ENCODE measurements around the gene MTCL1. TPM values are rescaled to one million over a fixed set of nuclear protein-coding genes. Genes with fewer than 3 reads are reported as not detected.

The MTCL1 gene
- 16.3 TPM for total RNA-seq
- long read RNA-seq, partial matches to known transcripts, result 9 of 14 reads
- long read RNA-seq, other reads (novel, unspliced or antisense), result 5 of 14 reads

- intact Hi-C loops (cut with DNase I), result no loop called here
- no peak for DNase-seq (ENCODE audit: low spot score)
Observed at GRCh38 chr18:8705238-8705960, at the start of gene MTCL1. Gene MTCL1, plus strand, starts transcription at chr18:8705556. Its CDS starts 105 bp downstream, at chr18:8705661.

GRCh38 chr18:8656232-8656631 lies 49.1 kb upstream of the MTCL1 start:
- intact Hi-C loops (cut with DNase I), result loop anchor here (5.0 kb wide), 1 partner anchor 326 kb away; no protein-coding TSS in a partner anchor
- no peak for DNase-seq (ENCODE audit: low spot score)

- no peak for DNase-seq (ENCODE audit: low spot score)
- intact Hi-C loops (cut with DNase I), result loop anchor here (5.0 kb wide), 1 partner anchor 325 kb away; no protein-coding TSS in a partner anchor
Observed at GRCh38 chr18:8657050-8657820, 48.1 kb upstream of the MTCL1 start.

- no peak for DNase-seq (ENCODE audit: low spot score)
- intact Hi-C loops (cut with DNase I), result loop anchor here (5.0 kb wide), 1 partner anchor 324 kb away; no protein-coding TSS in a partner anchor
Observed at GRCh38 chr18:8657873-8658470, 47.4 kb upstream of the MTCL1 start.

GRCh38 chr18:8658858-8659485 lies 46.4 kb upstream of the MTCL1 start:
- DNase-seq (ENCODE audit: low spot score), result no peak
- intact Hi-C loops (cut with DNase I), result loop anchor here (5.0 kb wide), 1 partner anchor 323 kb away; no protein-coding TSS in a partner anchor

- no peak for DNase-seq (ENCODE audit: low spot score)
- intact Hi-C loops (cut with DNase I), result loop anchor here (5.0 kb wide), 1 partner anchor 323 kb away; no protein-coding TSS in a partner anchor
Observed at GRCh38 chr18:8659609-8660242, 45.6 kb upstream of the MTCL1 start.

- intact Hi-C loops (cut with DNase I), result no loop called here
Observed at GRCh38 chr18:8660316-8660715, 45.0 kb upstream of the MTCL1 start.

GRCh38 chr18:8661754-8662559 lies 43.4 kb upstream of the MTCL1 start:
- intact Hi-C loops (cut with DNase I), result no loop called here
- DNase-seq (ENCODE audit: low spot score), result no peak

More at GRCh38 chr18:8660316-8660715, 45.0 kb upstream of the MTCL1 start:
- DNase-seq (ENCODE audit: low spot score), result no peak

GRCh38 chr18:8662560-8663255 lies 42.6 kb upstream of the MTCL1 start:
- intact Hi-C loops (cut with DNase I), result no loop called here
- no peak for DNase-seq (ENCODE audit: low spot score)

- no peak for DNase-seq (ENCODE audit: low spot score)
- intact Hi-C loops (cut with DNase I), result no loop called here
Observed at GRCh38 chr18:8667846-8668245, 37.5 kb upstream of the MTCL1 start.

GRCh38 chr18:8668381-8668780 lies 37.0 kb upstream of the MTCL1 start:
- DNase-seq (ENCODE audit: low spot score), result no peak
- intact Hi-C loops (cut with DNase I), result no loop called here

- no peak for DNase-seq (ENCODE audit: low spot score)
- intact Hi-C loops (cut with DNase I), result no loop called here
Observed at GRCh38 chr18:8669571-8669970, 35.8 kb upstream of the MTCL1 start.

- intact Hi-C loops (cut with DNase I), result no loop called here
- DNase-seq (ENCODE audit: low spot score), result no peak
Observed at GRCh38 chr18:8673256-8674209, 31.8 kb upstream of the MTCL1 start.

GRCh38 chr18:8675057-8675456 lies 30.3 kb upstream of the MTCL1 start:
- no peak for DNase-seq (ENCODE audit: low spot score)
- intact Hi-C loops (cut with DNase I), result no loop called here

GRCh38 chr18:8681196-8681595 lies 24.2 kb upstream of the MTCL1 start:
- intact Hi-C loops (cut with DNase I), result no loop called here
- DNase-seq (ENCODE audit: low spot score), result no peak

- intact Hi-C loops (cut with DNase I), result no loop called here
- DNase-seq (ENCODE audit: low spot score), result no peak
Observed at GRCh38 chr18:8684577-8684976, 20.8 kb upstream of the MTCL1 start.

Measured in cardiac septum (tissue), 1 donor.